Measurements from ENCODE around the gene TULP1.
A peak's percentile ranks its signal among the peaks of the same experiment; 100 is the strongest.
"Not testable (repeated sequence)": the region's sequence is repeated elsewhere in the genome, so short reads cannot be mapped to it uniquely, and the experiment has no call there.

TULP1 gene

GRCh38 chr6:35539223-35539622 is 26.5 kb upstream of the TULP1 start:
- no peak for DNase-seq (ENCODE audit: low read depth)
- H3K4me3 ChIP-seq (replicated peaks; ENCODE audit: low read depth, low read length) = no peak overlapping the region
- no peak for TF ChIP-seq CTCF (IDR thresholded peaks at IDR 0.05; ENCODE audit: low read length, missing control alignments)

- not testable (repeated sequence) for DNase-seq (ENCODE audit: low read depth); H3K4me3 ChIP-seq (replicated peaks; ENCODE audit: low read depth, low read length)
These were observed 23.2 kb upstream of the TULP1 start for GRCh38 chr6:35535847-35536246.

DNA sequence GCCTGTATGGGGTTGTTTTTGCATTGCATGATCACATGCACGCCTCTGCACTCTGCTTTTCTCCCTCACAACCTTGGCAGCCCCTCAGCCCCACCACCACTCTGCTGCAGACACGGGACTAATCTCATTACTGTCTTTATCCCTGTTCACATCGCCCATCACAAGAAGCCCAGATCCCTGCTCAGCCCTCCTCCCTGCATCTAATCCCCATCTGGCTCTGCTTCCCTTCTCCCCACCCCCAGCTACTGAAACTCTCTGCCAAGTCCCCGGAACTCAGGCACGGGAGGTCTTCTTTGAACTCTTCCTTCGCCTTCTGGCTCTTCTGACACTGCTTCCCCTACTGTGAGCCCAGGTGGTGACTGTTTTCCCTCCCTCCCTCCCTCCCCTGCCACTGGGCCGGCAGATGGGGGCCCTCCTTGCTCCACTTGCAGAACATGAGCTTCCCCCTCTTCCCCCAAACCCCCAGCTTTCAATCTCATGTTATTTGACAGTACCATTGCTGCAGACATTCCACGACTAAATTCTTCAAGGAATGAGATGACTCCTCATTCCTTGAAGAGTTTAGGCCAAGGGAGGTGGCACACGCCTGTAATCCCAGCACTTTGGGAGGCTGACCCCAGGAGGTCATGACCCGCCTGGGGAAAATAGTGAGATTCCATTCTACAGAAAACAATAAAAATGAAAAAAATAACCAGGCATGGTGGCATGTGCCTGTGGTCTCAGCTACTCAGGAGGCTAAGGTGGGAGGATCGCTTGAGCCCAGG is 21.9 kb upstream of the TULP1 start:
- H3K4me3 ChIP-seq (replicated peaks; ENCODE audit: low read depth, low read length) = no peak overlapping the region
- DNase-seq (ENCODE audit: low read depth) = no peak
- TF ChIP-seq CTCF (IDR thresholded peaks at IDR 0.05; ENCODE audit: low read length, missing control alignments) = no peak

- no peak for DNase-seq (ENCODE audit: low read depth)
- TF ChIP-seq CTCF (IDR thresholded peaks at IDR 0.05; ENCODE audit: low read length, missing control alignments) = no peak
- no peak overlapping the region for H3K4me3 ChIP-seq (replicated peaks; ENCODE audit: low read depth, low read length)
These were observed 21.3 kb upstream of the TULP1 start for GRCh38 chr6:35533981-35534380.

DNA sequence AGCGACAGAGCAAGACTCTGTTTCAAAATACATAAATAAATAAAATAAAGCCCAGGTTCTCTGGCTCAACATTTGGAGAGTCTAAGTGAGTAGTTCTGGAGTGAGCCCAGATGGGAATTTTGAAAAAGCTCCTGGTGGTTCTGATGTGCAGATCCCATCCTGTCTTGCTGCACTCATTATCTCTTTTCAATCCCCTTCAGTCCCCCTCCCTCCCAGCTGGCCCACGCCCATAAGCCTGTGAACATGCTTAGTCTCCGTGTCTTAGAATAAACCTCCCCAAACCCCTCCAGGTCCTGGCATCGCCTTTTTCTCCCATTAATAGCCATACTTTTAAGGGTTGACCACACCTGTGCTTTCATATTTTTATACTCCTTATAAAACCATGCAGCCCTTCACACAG is 19.4 kb upstream of the TULP1 start:
- DNase-seq (ENCODE audit: low read depth) = no peak
- no peak for TF ChIP-seq CTCF (IDR thresholded peaks at IDR 0.05; ENCODE audit: low read length, missing control alignments)
- H3K4me3 ChIP-seq (replicated peaks; ENCODE audit: low read depth, low read length) = no peak overlapping the region

DNA sequence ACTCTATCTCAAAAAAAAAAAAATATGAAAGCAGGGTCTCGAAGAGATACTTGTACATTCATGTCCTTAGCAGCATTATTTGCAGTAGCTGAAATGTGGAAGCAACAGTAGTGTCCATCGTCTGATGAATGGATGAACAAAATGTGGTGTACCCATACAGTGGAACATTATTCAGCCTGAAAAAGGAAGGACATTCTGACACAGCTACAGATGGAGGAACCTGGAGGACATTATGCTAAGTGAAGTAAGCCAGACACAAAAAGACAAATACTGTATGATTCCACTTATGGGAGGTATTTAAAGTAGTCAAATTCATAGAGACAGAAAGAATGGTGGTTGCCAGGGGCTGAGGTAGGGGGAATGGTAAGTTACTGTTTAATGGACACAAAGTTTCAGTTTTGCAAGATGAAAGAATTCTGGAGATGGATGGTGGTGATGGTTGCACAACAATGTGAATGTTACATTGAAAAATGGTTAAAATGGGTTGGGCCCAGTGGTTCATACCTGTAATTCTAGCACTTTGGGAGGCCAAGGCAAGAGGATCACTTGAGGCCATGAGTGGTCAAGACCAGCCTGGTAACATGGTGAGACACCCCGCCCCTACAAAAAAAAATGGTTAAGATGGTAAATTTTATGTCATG is 11.8 kb upstream of the TULP1 start:
- H3K4me3 ChIP-seq (replicated peaks; ENCODE audit: low read depth, low read length) = no peak overlapping the region
- DNase-seq (ENCODE audit: low read depth) = no peak
- no peak for TF ChIP-seq CTCF (IDR thresholded peaks at IDR 0.05; ENCODE audit: low read length, missing control alignments)

- peak overlapping the region; percentile 34 for H3K4me3 ChIP-seq (replicated peaks; ENCODE audit: low read depth, low read length)
- TF ChIP-seq CTCF (IDR thresholded peaks at IDR 0.05; ENCODE audit: low read length, missing control alignments) = peak; percentile 93
- DNase-seq (ENCODE audit: low read depth) = peak; percentile 69
These were observed 10.3 kb upstream of the TULP1 start for GRCh38 chr6:35522660-35523658.

Data from fibroblast of pulmonary artery (primary cell).